Endothelial cell of umbilical vein (primary cell): ENCODE results near the gene DAPK3. TPM values are rescaled to one million over a fixed set of nuclear protein-coding genes. Genes with fewer than 3 reads are reported as not detected.

Experiments
- BruUV-seq: library from RNA; stranded (reverse); fragments of 400-500 nt; replicated peaks from 2 replicates; lab custom pipeline; 2021; lab: Mats Ljungman, UMichigan
- CTCF ChIA-PET: fragments of 300-600, 350-600 bp; sonication (Branson Sonifier 250); formaldehyde crosslinking; loops from one replicate; lab custom pipeline; 2021; ENCODE audit warnings: antibody characterized with exemption, inconsistent platforms; lab: Charles Lee
- POLR2A ChIA-PET: fragments of 300-600, 350-600 bp; sonication (Branson Sonifier 250); formaldehyde crosslinking; loops from one replicate; lab custom pipeline; 2021; ENCODE audit warnings: antibody characterized with exemption, inconsistent platforms; lab: Charles Lee
- DNase-seq: peaks from one replicate; pipeline ENCODE4 v3.0.0-alpha.2; 2011; ENCODE audit warnings: low read depth, low spot score
- FAIRE-seq: peaks from 2 replicates; lab custom pipeline; 2011; peaks lifted over from hg19 to GRCh38; lab: Jason Lieb, UNC
- H2AFZ ChIP-seq: 2 replicates; pipeline ENCODE4 v1.6.0; 2012; ENCODE audit warnings: low read depth, low read length, control low read depth, inconsistent platforms
- H3K27ac ChIP-seq: 2 replicates; pipeline ENCODE4 v1.5.1; 2011; ENCODE audit warnings: low read depth, mild to moderate bottlenecking, control low read depth, low read length, moderate library complexity; ENCODE audit not compliant: insufficient read depth
- H3K27me3 ChIP-seq, 2 experiments: 2 replicates each; pipeline versions ENCODE4 v1.6.0 to v1.6.1; 2011; ENCODE audit warnings: low read length in 2 of 2, mixed read lengths in 1 of 2; ENCODE audit not compliant: control insufficient read depth in 2 of 2, insufficient read depth in 2 of 2
- H3K36me3 ChIP-seq, 2 experiments: 2 replicates in 1 of 2; 3 replicates in 1 of 2; pipeline ENCODE4 v1.5.1; 2011; ENCODE audit warnings: low read length in 2 of 2, mild to moderate bottlenecking in 1 of 2, moderate library complexity in 1 of 2; ENCODE audit not compliant: control insufficient read depth in 2 of 2, insufficient read depth in 2 of 2; ENCODE audit errors: extremely low read depth in 1 of 2
- H3K4me1 ChIP-seq: 3 replicates; pipeline ENCODE4 v1.5.1; 2011; ENCODE audit warnings: mild to moderate bottlenecking, low read length; ENCODE audit not compliant: control insufficient read depth, insufficient read depth; ENCODE audit errors: extremely low read depth
- H3K4me2 ChIP-seq: 2 replicates; pipeline ENCODE4 v1.6.1; 2011; ENCODE audit warnings: low read length, control low read depth, mixed read lengths; ENCODE audit not compliant: insufficient read depth
- H3K4me3 ChIP-seq, 3 experiments: fragments of 200-600 bp in 1 of 3; sonication (generic), shearing (Covaris generic) in 1 of 3; replicated peaks in 1 of 3; 2 replicates each; pipeline ENCODE4 v1.5.1; 2011 to 2016; ENCODE audit warnings: control low read depth in 3 of 3, low read length in 3 of 3, mild to moderate bottlenecking in 2 of 3, inconsistent platforms in 1 of 3, low read depth in 1 of 3, moderate library complexity in 1 of 3; ENCODE audit not compliant: insufficient read depth in 1 of 3
- H3K79me2 ChIP-seq: 2 replicates; pipeline ENCODE4 v1.6.0; 2012; ENCODE audit warnings: low read length, inconsistent platforms; ENCODE audit not compliant: control insufficient read depth, insufficient read depth
- H3K9ac ChIP-seq: replicated peaks from 2 replicates; pipeline ENCODE3; 2011; ENCODE audit warnings: low read length, control low read depth; ENCODE audit not compliant: insufficient read depth; ENCODE audit errors: extremely low read depth
- H3K9me1 ChIP-seq: replicated peaks from 3 replicates; pipeline ENCODE4 v1.6.0; 2011; ENCODE audit warnings: mild to moderate bottlenecking, low read length; ENCODE audit not compliant: control insufficient read depth, insufficient read depth; ENCODE audit errors: extremely low read depth
- H3K9me3 ChIP-seq: replicated peaks from 2 replicates; pipeline ENCODE4 v1.5.1; 2012; ENCODE audit warnings: low read length, inconsistent platforms; ENCODE audit not compliant: control insufficient read depth, insufficient read depth
- H4K20me1 ChIP-seq: replicated peaks from 2 replicates; pipeline ENCODE3; 2011; ENCODE audit warnings: mild to moderate bottlenecking, low read length; ENCODE audit not compliant: control insufficient read depth, insufficient read depth; ENCODE audit errors: extremely low read depth
- FOS ChIP-seq: IDR thresholded peaks from 2 replicates; pipeline ENCODE4 v1.6.1; 2011; ENCODE audit warnings: mild to moderate bottlenecking, low read length, moderate library complexity, borderline replicate concordance; ENCODE audit not compliant: insufficient read depth
- GATA2 ChIP-seq: IDR thresholded peaks from 2 replicates; pipeline ENCODE4 v1.7.0; 2011; ENCODE audit warnings: low read depth, mild to moderate bottlenecking, moderate library complexity, mixed read lengths, low read length; ENCODE audit not compliant: insufficient read length, insufficient read depth
- JUN ChIP-seq: IDR thresholded peaks from 2 replicates; pipeline ENCODE4 v1.6.1; 2011; ENCODE audit warnings: borderline replicate concordance, low read depth; ENCODE audit not compliant: insufficient read length, insufficient read depth
- MYC ChIP-seq: IDR thresholded peaks from one replicate; pipeline ENCODE4 v1.6.1; 2011; ENCODE audit warnings: mild to moderate bottlenecking, low read depth, low read length
- POLR2A ChIP-seq: IDR thresholded peaks from 2 replicates; pipeline ENCODE4 v1.6.1; 2012; ENCODE audit warnings: low read depth, mild to moderate bottlenecking, control low read depth, low read length
- POLR2AphosphoS5 ChIP-seq: IDR thresholded peaks from 2 replicates; pipeline ENCODE4 v1.6.1; 2012; ENCODE audit warnings: low read depth, mild to moderate bottlenecking, control low read depth, low read length, moderate library complexity; ENCODE audit not compliant: insufficient read depth
- dilution Hi-C: fragments of 300-500 bp; cut with MboI; formaldehyde crosslinking; loops from one replicate; pipeline ENCODE4 v1.15.0; 2019; ENCODE audit warnings: low sequenced_read_pairs; ENCODE audit not compliant: extremely low pct_ligation_motif_present
- intact Hi-C: fragments of 100-400 bp; cut with micrococcal nuclease; formaldehyde crosslinking; loops from one replicate; pipeline ENCODE4 v1.10.0; 2022
- polyA plus RNA-seq, 4 experiments: library from polyadenylated mRNA; depleted of rRNA in 3 of 4; stranded (reverse) in 3 of 4; unstranded in 1 of 4; fragments of >200 nt; gene quantifications; 2 replicates each; pipeline versions ENCODE4 v1.2.1 to v1.2.3, GENCODE V29; 2011 to 2012; ENCODE audit warnings: missing spikeins in 1 of 4
- total RNA-seq: library from RNA; stranded (reverse); gene quantifications from 2 replicates; pipeline ENCODE4 v1.2.3, GENCODE V29; 2021

Gene DAPK3
- total and polyA plus RNA-seq, 2 donors (not counting 3 experiments of a cell fraction or from before 2014, with no cell fraction given), result 157 to 175 TPM

GRCh38 chr19:3923096-3923758 is 47.7 kb downstream of the DAPK3 start:
- FAIRE-seq, result no peak
- Histone ChIP-seq H3K79me2 (no peaks in the 10 kb centered on the region), H3K27me3 (no peaks in the 10 kb centered on the region), H2AFZ (no peak overlapping the region), H3K36me3 (no peaks in the 10 kb centered on the region), H3K4me3 (no peak overlapping the region), H3K9ac (no peak overlapping the region), H3K27ac (no peak overlapping the region), H4K20me1 (no peaks in the 10 kb centered on the region), H3K4me1 (no peaks in the 10 kb centered on the region), H3K9me1 (no peaks in the 10 kb centered on the region), H3K4me2 (no peak overlapping the region), H3K9me3 (peaks cover 2% of the 10 kb centered on the region)
- no TSS peak for BruUV-seq
- no peak for DNase-seq
- POLR2A ChIA-PET, result no interaction called here
- intact Hi-C loops, result no loop called here
- CTCF ChIA-PET, result no interaction called here
- dilution Hi-C loops, result no loop called here
- TF ChIP-seq JUN (no peak), POLR2AphosphoS5 (no peak), POLR2A (no peak)

- CTCF ChIA-PET, result no interaction called here
- dilution Hi-C loops (no loop called here), intact Hi-C loops (no loop called here)
- no peak overlapping the region for H2AFZ ChIP-seq
- FAIRE-seq (no peak), DNase-seq (no peak)
- no peak overlapping the region for H3K27ac ChIP-seq
- no peaks in the 10 kb centered on the region for H3K9me1 ChIP-seq
- no peaks in the 10 kb centered on the region for H3K79me2 ChIP-seq
- no peaks in the 10 kb centered on the region for H3K27me3 ChIP-seq
- POLR2A ChIA-PET, result no interaction called here
- H3K9me3 ChIP-seq, result peaks cover 2% of the 10 kb centered on the region
- no peaks in the 10 kb centered on the region for H4K20me1 ChIP-seq
- no TSS peak for BruUV-seq
- no peak overlapping the region for H3K4me3 ChIP-seq
- TF ChIP-seq FOS (no peak), GATA2 (no peak), MYC (no peak)
- H3K4me2 ChIP-seq, result no peak overlapping the region
- H3K9ac ChIP-seq, result no peak overlapping the region
- H3K4me1 ChIP-seq, result no peaks in the 10 kb centered on the region
- H3K36me3 ChIP-seq, result no peaks in the 10 kb centered on the region
Observed at GRCh38 chr19:3919793-3920192, 51.1 kb downstream of the DAPK3 start.
